NB4 (cell line): Measurements from ENCODE around the gene EXOC6.

Experiments used
- DNase-seq: peaks from one replicate; pipeline ENCODE4 v3.0.0; 2010; ENCODE audit warnings: low read depth
- H3K4me3 ChIP-seq: one replicate; pipeline ENCODE4 v1.5.1; 2011; ENCODE audit warnings: mild to moderate bottlenecking, low read depth, low read length, moderate library complexity
- MYC ChIP-seq: IDR thresholded peaks from 2 replicates; pipeline ENCODE4 v1.6.1; 2011; ENCODE audit warnings: low read depth, low read length
- POLR2A ChIP-seq: IDR thresholded peaks from 2 replicates; pipeline ENCODE4 v1.6.1; 2011; ENCODE audit warnings: mild to moderate bottlenecking; ENCODE audit not compliant: insufficient read length; ENCODE audit errors: extremely low read depth
- TF ChIP-seq, protein P1 (sequence below): IDR thresholded peaks from one replicate; pipeline ENCODE4 v1.5.1; 2012; ENCODE audit warnings: low read depth, low read length
- TF ChIP-seq, protein P2 (sequence below): IDR thresholded peaks from 2 replicates; pipeline ENCODE4 v1.6.1; 2011; ENCODE audit warnings: low read depth, low read length

The EXOC6 gene

GRCh38 chr10:93080350-93081046 lies 232.2 kb downstream of the EXOC6 start:
- no peak overlapping the region for H3K4me3 ChIP-seq
- DNase-seq: peak; percentile 60
- no peak for TF ChIP-seq POLR2A
- TF ChIP-seq, protein P1, sequence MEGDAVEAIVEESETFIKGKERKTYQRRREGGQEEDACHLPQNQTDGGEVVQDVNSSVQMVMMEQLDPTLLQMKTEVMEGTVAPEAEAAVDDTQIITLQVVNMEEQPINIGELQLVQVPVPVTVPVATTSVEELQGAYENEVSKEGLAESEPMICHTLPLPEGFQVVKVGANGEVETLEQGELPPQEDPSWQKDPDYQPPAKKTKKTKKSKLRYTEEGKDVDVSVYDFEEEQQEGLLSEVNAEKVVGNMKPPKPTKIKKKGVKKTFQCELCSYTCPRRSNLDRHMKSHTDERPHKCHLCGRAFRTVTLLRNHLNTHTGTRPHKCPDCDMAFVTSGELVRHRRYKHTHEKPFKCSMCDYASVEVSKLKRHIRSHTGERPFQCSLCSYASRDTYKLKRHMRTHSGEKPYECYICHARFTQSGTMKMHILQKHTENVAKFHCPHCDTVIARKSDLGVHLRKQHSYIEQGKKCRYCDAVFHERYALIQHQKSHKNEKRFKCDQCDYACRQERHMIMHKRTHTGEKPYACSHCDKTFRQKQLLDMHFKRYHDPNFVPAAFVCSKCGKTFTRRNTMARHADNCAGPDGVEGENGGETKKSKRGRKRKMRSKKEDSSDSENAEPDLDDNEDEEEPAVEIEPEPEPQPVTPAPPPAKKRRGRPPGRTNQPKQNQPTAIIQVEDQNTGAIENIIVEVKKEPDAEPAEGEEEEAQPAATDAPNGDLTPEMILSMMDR: peak; percentile 90
- TF ChIP-seq, protein P2, sequence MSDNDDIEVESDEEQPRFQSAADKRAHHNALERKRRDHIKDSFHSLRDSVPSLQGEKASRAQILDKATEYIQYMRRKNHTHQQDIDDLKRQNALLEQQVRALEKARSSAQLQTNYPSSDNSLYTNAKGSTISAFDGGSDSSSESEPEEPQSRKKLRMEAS: 0 out of 2 replicates have a peak, but pooled peaks have one; percentile 6
- TF ChIP-seq MYC: no peak

DNA sequence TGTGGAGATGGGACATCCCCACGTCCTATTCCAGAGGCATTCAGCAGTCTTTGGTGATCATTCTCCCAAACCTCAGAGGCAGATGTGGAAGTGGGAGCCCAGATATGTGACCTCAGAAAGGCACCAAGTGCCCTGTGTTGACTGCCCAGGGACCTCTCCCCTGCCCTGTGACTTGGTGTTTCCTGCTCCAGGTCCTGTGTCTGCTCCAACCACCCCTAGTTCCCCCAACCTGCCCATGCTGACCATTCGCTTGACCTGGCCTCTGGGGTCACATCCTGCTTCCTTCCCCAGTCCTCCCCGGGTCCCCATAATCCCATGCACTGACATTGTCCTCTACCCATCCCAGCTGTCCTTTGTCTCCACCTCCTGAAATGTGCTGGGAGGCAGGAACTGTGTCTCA lies 233.0 kb downstream of the EXOC6 start:
- DNase-seq: no peak
- no peak overlapping the region for H3K4me3 ChIP-seq
- TF ChIP-seq, protein P2: no peak
- TF ChIP-seq MYC: no peak
- TF ChIP-seq POLR2A: no peak
- TF ChIP-seq, protein P1: no peak

DNA sequence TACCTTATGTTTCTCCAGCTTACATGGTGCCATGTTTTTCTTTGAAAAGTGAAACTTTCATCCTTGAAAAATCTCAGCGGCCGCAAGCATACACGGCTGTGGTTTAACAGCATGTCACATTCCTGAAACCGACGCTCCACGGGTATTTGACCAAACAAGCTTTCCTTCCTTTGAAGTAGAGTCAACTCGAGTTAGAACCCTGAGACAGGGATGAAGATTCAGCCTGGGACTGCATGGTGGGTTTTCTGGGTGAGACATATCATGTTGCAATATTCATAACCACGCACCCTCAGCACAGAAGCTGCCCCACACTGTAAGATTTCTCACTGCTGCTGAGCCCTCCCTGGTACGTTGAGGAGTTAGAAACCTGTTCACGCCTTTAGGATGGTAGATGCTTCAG lies 233.5 kb downstream of the EXOC6 start:
- no peak overlapping the region for H3K4me3 ChIP-seq
- DNase-seq: no peak
- no peak for TF ChIP-seq MYC
- TF ChIP-seq POLR2A: no peak
- TF ChIP-seq, protein P2: no peak
- TF ChIP-seq, protein P1: no peak

DNA sequence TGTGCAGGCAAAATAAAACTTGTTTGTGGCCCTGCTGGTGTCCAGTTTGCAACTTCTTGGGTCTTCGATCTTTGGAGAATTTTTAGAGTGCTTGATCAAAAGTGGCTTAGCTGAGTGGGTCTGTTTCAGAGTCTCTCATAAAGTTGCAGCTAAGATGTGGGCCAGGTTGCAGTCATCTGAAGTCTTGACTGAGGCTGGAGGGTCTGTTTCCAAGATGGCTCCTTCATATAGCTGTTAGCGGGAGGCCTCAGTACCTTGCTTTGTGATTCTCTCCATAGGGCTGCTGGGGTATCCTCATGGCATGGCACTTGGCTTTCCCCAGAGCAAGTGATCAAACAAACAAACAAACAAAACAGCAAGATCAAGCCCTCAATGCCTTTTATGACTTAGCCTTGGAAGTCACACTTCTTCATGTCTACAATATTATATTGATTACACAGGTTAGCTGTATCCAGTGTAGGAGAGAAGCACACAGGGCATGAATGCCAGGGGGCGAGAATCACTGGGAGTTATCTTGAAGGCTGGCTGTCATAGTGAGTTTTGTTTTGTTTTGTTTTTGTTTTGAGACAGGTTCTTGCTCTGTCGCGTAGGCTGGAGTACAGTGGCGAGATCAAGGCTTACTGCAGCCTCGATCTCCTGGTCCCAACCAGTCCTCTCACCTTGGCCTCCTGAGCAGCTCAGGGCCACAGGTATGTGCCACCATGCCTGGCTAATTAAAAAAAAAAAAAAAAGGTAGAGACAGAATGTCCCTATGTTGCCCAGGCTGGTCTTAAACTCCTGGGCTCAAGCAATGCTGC lies 235.6 kb downstream of the EXOC6 start:
- TF ChIP-seq POLR2A: no peak
- TF ChIP-seq, protein P2: no peak
- TF ChIP-seq, protein P1: no peak
- no peak for TF ChIP-seq MYC
- no peak overlapping the region for H3K4me3 ChIP-seq
- DNase-seq: no peak

DNA sequence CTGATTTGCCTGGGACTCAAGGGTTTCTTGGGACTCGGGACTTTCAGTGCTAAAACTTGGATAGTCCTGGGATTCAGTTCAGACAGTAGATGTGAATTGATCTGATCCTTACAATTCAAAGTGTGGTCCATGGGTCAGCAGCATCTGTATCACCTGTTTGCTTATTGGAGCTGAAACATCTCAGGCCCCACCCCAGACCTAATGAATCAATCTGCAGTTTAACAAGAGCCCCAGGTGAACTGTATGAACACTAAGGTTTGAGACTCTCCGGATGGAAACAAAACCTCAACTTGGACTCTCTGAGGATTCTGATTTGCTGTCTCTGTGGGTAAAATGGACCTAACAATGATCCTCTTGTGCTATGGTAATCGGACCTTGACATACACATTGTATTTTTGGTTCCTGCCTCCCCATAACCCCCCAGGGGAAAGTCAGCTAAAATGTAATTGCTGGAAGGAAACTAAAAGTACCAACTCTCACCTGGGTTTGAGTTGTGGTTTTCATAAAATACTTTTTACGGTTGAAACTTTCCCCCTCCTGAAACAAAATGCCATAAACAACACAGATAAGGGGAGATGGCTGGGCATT lies 237.0 kb downstream of the EXOC6 start:
- no peak overlapping the region for H3K4me3 ChIP-seq
- no peak for DNase-seq
- no peak for TF ChIP-seq POLR2A
- TF ChIP-seq MYC: no peak
- TF ChIP-seq, protein P2: no peak
- TF ChIP-seq, protein P1: no peak
